ENCODE results near the gene INS.

Gene INS

GRCh38 chr11:2120359-2121100, 40.5 kb downstream of the INS start:
- DNase-seq (ENCODE audit: low spot score): no peak

GRCh38 chr11:2118677-2119076, 42.3 kb downstream of the INS start:
- DNase-seq (ENCODE audit: low spot score): no peak

- DNase-seq (ENCODE audit: low spot score): no peak
These were observed 44.3 kb downstream of the INS start for GRCh38 chr11:2116680-2117079.

GRCh38 chr11:2115308-2115707, 45.7 kb downstream of the INS start:
- no peak for DNase-seq (ENCODE audit: low spot score)

- no peak for DNase-seq (ENCODE audit: low spot score)
These were observed 46.4 kb downstream of the INS start for GRCh38 chr11:2114430-2115241.

GRCh38 chr11:2113776-2114175, 47.2 kb downstream of the INS start:
- no peak for DNase-seq (ENCODE audit: low spot score)

GRCh38 chr11:2110521-2110920, 50.5 kb downstream of the INS start:
- no peak for DNase-seq (ENCODE audit: low spot score)

Small RNA genes within 50 kb of the gene (small RNA-seq; reads per million reads assigned to genes)
- gene MIR4686 (0 reads per million in 2 experiments), gene MIR483 (0 to 0.09 reads per million in 2 experiments)

All from SK-N-DZ (cell line).